Skin epidermis (tissue), 12 donors: Measurements from ENCODE around the gene BMPR1A.
A peak's percentile ranks its signal among the peaks of the same experiment; 100 is the strongest.

Experiments used
- H3K27ac ChIP-seq, 21 experiments: fragments of 200-600 bp; sonication (generic) in 11 of 21; one replicate each; pipeline ENCODE4 v1.5.0; 2020; ENCODE audit warnings: mild to moderate bottlenecking in 3 of 21, inconsistent platforms in 2 of 21, moderate library complexity in 2 of 21
- H3K4me3 ChIP-seq, 7 experiments: fragments of 200-600 bp; sonication (generic) in 2 of 7; one replicate each; pipeline ENCODE4 v1.5.0; 2020; ENCODE audit warnings: inconsistent platforms in 2 of 7, mild to moderate bottlenecking in 2 of 7, moderate library complexity in 1 of 7

BMPR1A gene

GRCh38 chr10:86958116-86958900, 201.9 kb downstream of the BMPR1A start, which contains the start of gene SNCG:
SNCG (plus strand) TSS chr10:86958599; CDS start chr10:86958698, 99 bp downstream.
- Histone ChIP-seq H3K27ac (peak within 1 kb of the TSS in 19 of 21 experiments; percentile 10 to 85 (median 61)), H3K4me3 (peak within 1 kb of the TSS in 3 of 7 experiments; percentile 5 to 26 (median 12))

- Histone ChIP-seq H3K27ac (peak overlapping the region in 19 of 21 experiments; percentile 1 to 85 (median 61)), H3K4me3 (peak overlapping the region in 3 of 7 experiments; percentile 1 to 5 (median 1))
Observed at GRCh38 chr10:86958901-86959736, 202.7 kb downstream of the BMPR1A start.

GRCh38 chr10:86959737-86960002, 203.3 kb downstream of the BMPR1A start:
- H3K27ac ChIP-seq, result peak overlapping the region in 17 of 21 experiments; percentile 10 to 85 (median 55)
- peak overlapping the region in 1 of 7 experiments; percentile 1 for H3K4me3 ChIP-seq

- Histone ChIP-seq H3K4me3 (no peak overlapping the region), H3K27ac (peak overlapping the region in 17 of 21 experiments; percentile 10 to 85 (median 55))
Observed at GRCh38 chr10:86960003-86960862, 203.8 kb downstream of the BMPR1A start.

- H3K4me3 ChIP-seq, result no peak overlapping the region
- H3K27ac ChIP-seq, result no peak overlapping the region
Observed at GRCh38 chr10:86960863-86961434, 204.5 kb downstream of the BMPR1A start.

- H3K27ac ChIP-seq, result no peak overlapping the region
- no peak overlapping the region for H3K4me3 ChIP-seq
Observed at GRCh38 chr10:86961481-86962091, 205.2 kb downstream of the BMPR1A start.

GRCh38 chr10:86962136-86962980, 205.9 kb downstream of the BMPR1A start:
- Histone ChIP-seq H3K27ac (no peak overlapping the region), H3K4me3 (no peak overlapping the region)

- no peak overlapping the region for H3K27ac ChIP-seq
- H3K4me3 ChIP-seq, result no peak overlapping the region
Observed at GRCh38 chr10:86962981-86963310, 206.5 kb downstream of the BMPR1A start.

- H3K4me3 ChIP-seq, result no peak overlapping the region
- H3K27ac ChIP-seq, result peak overlapping the region in 1 of 21 experiments; percentile 35
Observed at GRCh38 chr10:86963341-86963919, 207.0 kb downstream of the BMPR1A start.

- H3K27ac ChIP-seq, result peak overlapping the region in 4 of 21 experiments; percentile 8 to 35 (median 22)
Observed at GRCh38 chr10:86964061-86964846, 207.8 kb downstream of the BMPR1A start.

GRCh38 chr10:86964847-86965190, 208.4 kb downstream of the BMPR1A start:
- peak overlapping the region in 3 of 21 experiments; percentile 16 to 35 (median 28) for H3K27ac ChIP-seq

More at GRCh38 chr10:86964061-86964846, 207.8 kb downstream of the BMPR1A start:
- H3K4me3 ChIP-seq, result no peak overlapping the region

GRCh38 chr10:86965986-86966654, 209.7 kb downstream of the BMPR1A start:
- Histone ChIP-seq H3K27ac (peak overlapping the region in 9 of 21 experiments; percentile 8 to 100 (median 46)), H3K4me3 (peak overlapping the region in 1 of 7 experiments; percentile 25)

More at GRCh38 chr10:86964847-86965190, 208.4 kb downstream of the BMPR1A start:
- no peak overlapping the region for H3K4me3 ChIP-seq

- peak overlapping the region; percentile 51 to 73 (median 62) for H3K4me3 ChIP-seq
- H3K27ac ChIP-seq, result peak overlapping the region in 16 of 21 experiments; percentile 42 to 100 (median 94)
Observed at GRCh38 chr10:86967481-86967941, 211.1 kb downstream of the BMPR1A start.

GRCh38 chr10:86968271-86968993, 212.0 kb downstream of the BMPR1A start, which contains the start of gene ADIRF:
ADIRF (plus strand) TSS chr10:86968482; CDS start chr10:86968545, 63 bp downstream.
- Histone ChIP-seq H3K4me3 (peak within 1 kb of the TSS; percentile 51 to 73 (median 62)), H3K27ac (peak within 1 kb of the TSS; percentile 56 to 100 (median 96))

GRCh38 chr10:86968994-86969355, 212.6 kb downstream of the BMPR1A start:
- H3K27ac ChIP-seq, result peak overlapping the region in 20 of 21 experiments; percentile 56 to 100 (median 96)
- peak overlapping the region; percentile 51 to 73 (median 62) for H3K4me3 ChIP-seq
